ENCODE data around the gene TJP2. TPM values are rescaled to one million over a fixed set of nuclear protein-coding genes. Genes with fewer than 3 reads are reported as not detected.

TJP2 gene
- total and polyA plus RNA-seq, 2 donors from 2014 or later: 35.9 to 148 TPM

DNA sequence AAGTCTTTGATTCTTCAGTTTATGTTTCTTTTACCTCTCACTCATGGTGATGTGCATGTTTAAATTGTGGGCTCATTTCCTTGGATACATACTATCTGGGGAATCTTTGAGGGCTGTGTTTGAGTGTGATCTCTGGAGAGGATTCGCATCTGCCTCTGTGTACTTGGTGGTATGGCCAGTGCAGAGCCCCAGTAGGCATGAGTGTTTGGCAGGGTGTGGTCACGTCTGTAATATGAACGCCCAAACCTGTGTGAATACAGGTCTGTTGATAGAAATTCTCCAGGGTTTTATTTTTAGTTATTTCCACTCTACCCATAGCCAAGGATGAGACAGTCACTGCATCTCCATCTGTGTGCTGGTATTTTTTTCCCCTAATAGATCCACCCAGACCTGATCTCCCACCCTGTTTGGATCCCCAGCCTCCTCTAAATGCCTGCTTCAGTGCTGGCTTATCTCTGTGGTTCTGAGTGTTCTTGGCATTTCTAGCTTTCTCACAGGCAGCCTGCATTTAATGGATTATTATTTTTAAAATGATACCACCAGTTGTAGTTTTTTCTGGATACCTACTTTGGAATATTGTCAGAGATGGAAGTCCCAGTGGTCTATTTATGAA is 37.5 kb downstream of the TJP2 start:
- Histone ChIP-seq H3K27me3 (ENCODE audit: control insufficient read depth, insufficient read depth, low read length) (no peaks in the 10 kb centered on the region), H3K27ac (ENCODE audit: low read depth in 2 of 2, low read length in 2 of 2) (no peak overlapping the region), H3K4me3 (ENCODE audit: low read length in 3 of 3) (no peak overlapping the region), H3K9me3 (ENCODE audit: control insufficient read depth in 2 of 3, insufficient read depth in 1 of 3, low read length in 3 of 3) (no peaks in the 10 kb centered on the region), H3K9ac (ENCODE audit: low read length in 3 of 3) (no peak overlapping the region), H3K36me3 (ENCODE audit: control insufficient read depth in 2 of 3, insufficient read depth in 3 of 3, low read length in 3 of 3) (no peaks in the 10 kb centered on the region), H3K4me1 (ENCODE audit: control insufficient read depth in 2 of 3, insufficient read depth in 2 of 3, low read depth in 1 of 3, low read length in 3 of 3) (peaks cover 0 to 3% (median 0%) of the 10 kb centered on the region in 3 donors)
- TF ChIP-seq, protein P1, sequence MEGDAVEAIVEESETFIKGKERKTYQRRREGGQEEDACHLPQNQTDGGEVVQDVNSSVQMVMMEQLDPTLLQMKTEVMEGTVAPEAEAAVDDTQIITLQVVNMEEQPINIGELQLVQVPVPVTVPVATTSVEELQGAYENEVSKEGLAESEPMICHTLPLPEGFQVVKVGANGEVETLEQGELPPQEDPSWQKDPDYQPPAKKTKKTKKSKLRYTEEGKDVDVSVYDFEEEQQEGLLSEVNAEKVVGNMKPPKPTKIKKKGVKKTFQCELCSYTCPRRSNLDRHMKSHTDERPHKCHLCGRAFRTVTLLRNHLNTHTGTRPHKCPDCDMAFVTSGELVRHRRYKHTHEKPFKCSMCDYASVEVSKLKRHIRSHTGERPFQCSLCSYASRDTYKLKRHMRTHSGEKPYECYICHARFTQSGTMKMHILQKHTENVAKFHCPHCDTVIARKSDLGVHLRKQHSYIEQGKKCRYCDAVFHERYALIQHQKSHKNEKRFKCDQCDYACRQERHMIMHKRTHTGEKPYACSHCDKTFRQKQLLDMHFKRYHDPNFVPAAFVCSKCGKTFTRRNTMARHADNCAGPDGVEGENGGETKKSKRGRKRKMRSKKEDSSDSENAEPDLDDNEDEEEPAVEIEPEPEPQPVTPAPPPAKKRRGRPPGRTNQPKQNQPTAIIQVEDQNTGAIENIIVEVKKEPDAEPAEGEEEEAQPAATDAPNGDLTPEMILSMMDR (IDR thresholded peaks at IDR 0.05; ENCODE audit: borderline replicate concordance, extremely low read depth, insufficient read depth): no peak
- FAIRE-seq (no peak), DNase-seq (no peak)
- intact Hi-C loops (cut with DNase I): no loop called here

DNA sequence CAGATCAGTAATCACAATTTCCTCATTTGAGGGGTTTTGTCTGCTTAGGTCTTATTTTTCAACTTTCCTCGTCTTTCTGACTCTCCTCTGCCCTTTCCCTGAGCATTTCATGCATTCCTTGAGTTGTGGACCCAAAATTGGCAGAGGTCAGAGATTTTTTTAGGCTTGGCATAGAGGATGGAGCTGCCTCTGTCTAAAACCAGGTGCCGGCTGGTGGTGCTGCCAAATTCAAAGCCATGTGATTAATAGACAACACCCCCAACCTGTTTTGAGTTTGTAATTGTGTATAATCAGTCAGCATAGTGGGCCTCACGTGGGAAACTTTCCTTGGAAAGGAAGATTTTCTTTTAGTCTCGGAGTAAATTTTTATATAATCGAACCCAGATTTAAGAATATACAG is 39.6 kb downstream of the TJP2 start:
- Histone ChIP-seq H3K27me3 (ENCODE audit: control insufficient read depth, insufficient read depth, low read length) (no peaks in the 10 kb centered on the region), H3K9ac (ENCODE audit: low read length in 3 of 3) (no peak overlapping the region), H3K4me1 (ENCODE audit: control insufficient read depth in 2 of 3, insufficient read depth in 2 of 3, low read depth in 1 of 3, low read length in 3 of 3) (no peaks in the 10 kb centered on the region), H3K27ac (ENCODE audit: low read depth in 2 of 2, low read length in 2 of 2) (no peak overlapping the region), H3K36me3 (ENCODE audit: control insufficient read depth in 2 of 3, insufficient read depth in 3 of 3, low read length in 3 of 3) (peaks cover 0 to 10% (median 5%) of the 10 kb centered on the region in 3 donors), H3K4me3 (ENCODE audit: low read length in 3 of 3) (no peak overlapping the region), H3K9me3 (ENCODE audit: control insufficient read depth in 2 of 3, insufficient read depth in 1 of 3, low read length in 3 of 3) (no peaks in the 10 kb centered on the region)
- FAIRE-seq: no peak
- DNase-seq: no peak
- intact Hi-C loops (cut with DNase I): no loop called here
- TF ChIP-seq, protein P1 (IDR thresholded peaks at IDR 0.05; ENCODE audit: borderline replicate concordance, extremely low read depth, insufficient read depth): no peak

DNA sequence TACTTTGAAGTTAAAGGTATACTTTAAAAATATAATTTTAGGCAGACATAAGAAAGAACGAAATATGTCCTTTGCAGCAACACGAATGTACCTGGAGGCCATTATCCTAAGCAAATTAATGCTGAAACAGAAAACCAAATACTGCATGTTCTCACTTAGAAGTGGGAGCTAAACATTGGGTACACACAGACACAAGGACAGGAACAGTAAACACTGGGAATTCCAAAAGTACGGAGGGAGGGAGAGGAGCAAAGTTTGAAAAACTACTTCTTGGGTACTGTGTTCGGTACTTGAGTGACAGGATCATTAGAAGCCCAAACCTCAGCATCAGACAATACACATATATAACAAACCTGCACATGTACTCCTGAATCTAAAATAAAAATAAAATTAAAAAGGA is 40.9 kb downstream of the TJP2 start:
- TF ChIP-seq, protein P1 (IDR thresholded peaks at IDR 0.05; ENCODE audit: borderline replicate concordance, extremely low read depth, insufficient read depth): no peak
- Histone ChIP-seq H3K9me3 (ENCODE audit: control insufficient read depth in 2 of 3, insufficient read depth in 1 of 3, low read length in 3 of 3) (no peaks in the 10 kb centered on the region), H3K27me3 (ENCODE audit: control insufficient read depth, insufficient read depth, low read length) (no peaks in the 10 kb centered on the region), H3K36me3 (ENCODE audit: control insufficient read depth in 2 of 3, insufficient read depth in 3 of 3, low read length in 3 of 3) (peaks cover 0 to 12% (median 5%) of the 10 kb centered on the region in 3 donors), H3K4me3 (ENCODE audit: low read length in 3 of 3) (no peak overlapping the region), H3K4me1 (ENCODE audit: control insufficient read depth in 2 of 3, insufficient read depth in 2 of 3, low read depth in 1 of 3, low read length in 3 of 3) (no peaks in the 10 kb centered on the region), H3K27ac (ENCODE audit: low read depth in 2 of 2, low read length in 2 of 2) (no peak overlapping the region), H3K9ac (ENCODE audit: low read length in 3 of 3) (no peak overlapping the region)
- no peak for DNase-seq
- FAIRE-seq: no peak
- intact Hi-C loops (cut with DNase I): no loop called here
